Liver (tissue), 9 donors: ENCODE measurements around the gene CHRM1. TPM values are rescaled to one million over a fixed set of nuclear protein-coding genes. Genes with fewer than 3 reads are reported as not detected.
"Not testable (repeated sequence)": the region's sequence is repeated elsewhere in the genome, so short reads cannot be mapped to it uniquely, and the experiment has no call there.

Experiments
- DNase-seq: peaks from one replicate; pipeline ENCODE4 v3.0.0-alpha.2; 2017; ENCODE audit warnings: low spot score
- H3K27ac ChIP-seq, 2 donors: one replicate each; pipeline ENCODE4 v1.7.0; 2013; ENCODE audit warnings: inconsistent platforms in 2 of 2, low read length in 2 of 2, control low read depth in 1 of 2, low read depth in 1 of 2, mild to moderate bottlenecking in 1 of 2
- H3K27me3 ChIP-seq, 4 donors: one replicate each; pipeline versions ENCODE4 v1.6.1 to v1.7.0; 2013; ENCODE audit warnings: low read length in 3 of 4, inconsistent platforms in 1 of 4, mild to moderate bottlenecking in 1 of 4, moderate library complexity in 1 of 4; ENCODE audit not compliant: control insufficient read depth in 4 of 4, insufficient read depth in 4 of 4
- H3K36me3 ChIP-seq, 4 donors: one replicate each; pipeline versions ENCODE4 v1.6.1 to v1.7.0; 2013; ENCODE audit warnings: low read length in 3 of 4, mild to moderate bottlenecking in 3 of 4, low read depth in 1 of 4, moderate library complexity in 1 of 4; ENCODE audit not compliant: control insufficient read depth in 4 of 4, insufficient read depth in 3 of 4
- H3K4me1 ChIP-seq, 4 donors: one replicate each; pipeline versions ENCODE4 v1.6.1 to v1.7.0; 2013; ENCODE audit warnings: low read length in 3 of 4, mild to moderate bottlenecking in 3 of 4, moderate library complexity in 1 of 4; ENCODE audit not compliant: control insufficient read depth in 4 of 4, insufficient read depth in 4 of 4
- H3K4me3 ChIP-seq, 3 donors: one replicate each; pipeline versions ENCODE4 v1.6.1 to v1.7.0; 2013; ENCODE audit warnings: low read length in 3 of 3, control low read depth in 1 of 3, low read depth in 1 of 3, mild to moderate bottlenecking in 1 of 3
- H3K9ac ChIP-seq, 2 donors: one replicate each; pipeline ENCODE4 v1.7.0; 2013; ENCODE audit warnings: low read length in 2 of 2, mild to moderate bottlenecking in 2 of 2, moderate library complexity in 2 of 2, control low read depth in 1 of 2, low read depth in 1 of 2
- H3K9me3 ChIP-seq, 4 donors: one replicate each; pipeline versions ENCODE4 v1.6.1 to v1.7.0; 2013; ENCODE audit warnings: low read length in 3 of 4; ENCODE audit not compliant: control insufficient read depth in 4 of 4
- EGR1 ChIP-seq, 2 donors: IDR thresholded peaks; 2 replicates each; pipeline ENCODE4 v1.6.1; 2016 to 2018; ENCODE audit warnings: antibody characterized with exemption in 2 of 2, low read depth in 2 of 2
- FOXA2 ChIP-seq: IDR thresholded peaks from 2 replicates; pipeline ENCODE4 v1.6.1; 2016; ENCODE audit warnings: antibody characterized with exemption
- GABPA ChIP-seq, 2 donors: IDR thresholded peaks in 1 of 2; conservative IDR thresholded peaks in 1 of 2; 2 replicates each; pipeline ENCODE4 v1.6.1; 2016; ENCODE audit warnings: antibody characterized with exemption in 2 of 2, mild to moderate bottlenecking in 1 of 2, moderate library complexity in 1 of 2
- HNF4G ChIP-seq: IDR thresholded peaks from 2 replicates; pipeline ENCODE4 v1.6.1; 2016; ENCODE audit warnings: antibody characterized with exemption
- JUND ChIP-seq, 2 donors: IDR thresholded peaks; 2 replicates each; pipeline ENCODE4 v1.6.1; 2016; ENCODE audit warnings: antibody characterized with exemption in 2 of 2
- NR2F2 ChIP-seq: IDR thresholded peaks from 2 replicates; pipeline ENCODE4 v1.6.1; 2016; ENCODE audit warnings: antibody characterized with exemption
- RAD21 ChIP-seq, 2 donors: IDR thresholded peaks; 2 replicates each; pipeline ENCODE4 v1.6.1; 2016; ENCODE audit warnings: antibody characterized with exemption in 2 of 2, mild to moderate bottlenecking in 2 of 2
- RXRA ChIP-seq, 2 donors: IDR thresholded peaks; 2 replicates each; pipeline ENCODE4 v1.6.1; 2017 to 2018; ENCODE audit warnings: antibody characterized with exemption in 2 of 2, mild to moderate bottlenecking in 1 of 2
- SP1 ChIP-seq: IDR thresholded peaks from 2 replicates; pipeline ENCODE4 v1.6.1; 2018; ENCODE audit warnings: antibody characterized with exemption, mild to moderate bottlenecking
- TAF1 ChIP-seq: conservative IDR thresholded peaks from 2 replicates; pipeline ENCODE4 v1.6.1; 2016; ENCODE audit warnings: antibody characterized with exemption, mild to moderate bottlenecking
- YY1 ChIP-seq: IDR thresholded peaks from 2 replicates; pipeline ENCODE4 v1.6.1; 2016; ENCODE audit warnings: antibody characterized with exemption, mild to moderate bottlenecking
- whole genome bisulfite sequencing: extraction: QIAGEN DNeasy Blood & Tissue Kit; methylation state at CpG from one replicate; pipeline ENCODE4 v1.1.7; 2013; 5-methylcytosine and 5-hydroxymethylcytosine counted together
- polyA plus RNA-seq, 2 donors: library from polyadenylated mRNA; stranded (reverse) in 1 of 2; unstranded in 1 of 2; fragments of 200-250 nt in 1 of 2; fragments of >200 nt in 1 of 2; fragmentation: Nextera tagmentation in 1 of 2; extraction: Ambion mirVana in 1 of 2; gene quantifications; one replicate each; pipeline versions ENCODE4 v1.2.1 to v1.2.3, GENCODE V29; 2013 to 2015
- total RNA-seq, 2 donors: library from RNA; depleted of rRNA; stranded (reverse); fragments of >200 nt; gene quantifications; one replicate each; pipeline ENCODE4 v1.2.3, GENCODE V29; 2014
- TF ChIP-seq, protein P1 (sequence below): IDR thresholded peaks from 2 replicates; pipeline ENCODE4 v1.6.1; 2016; ENCODE audit warnings: antibody characterized with exemption
- TF ChIP-seq, protein P2 (sequence below): fragments of 150-350 bp; IDR thresholded peaks from 2 replicates; pipeline ENCODE4 v1.5.1; 2017; ENCODE audit warnings: improper control_type of control experiment, low read depth, low read length; ENCODE audit not compliant: missing input control
- TF ChIP-seq, protein P3 (sequence below): IDR thresholded peaks from 2 replicates; pipeline ENCODE4 v1.6.1; 2016; ENCODE audit warnings: antibody characterized with exemption
- TF ChIP-seq, protein P4 (sequence below): IDR thresholded peaks from 2 replicates; pipeline ENCODE4 v1.6.1; 2016; ENCODE audit warnings: antibody characterized with exemption
- donor health status: healthy.
- donor health status: healthy.
- donor health status: healthy.
- donor health status: healthy.
- donor health status: healthy.

Gene CHRM1
- total and polyA plus RNA-seq, 4 donors: not detected

DNA sequence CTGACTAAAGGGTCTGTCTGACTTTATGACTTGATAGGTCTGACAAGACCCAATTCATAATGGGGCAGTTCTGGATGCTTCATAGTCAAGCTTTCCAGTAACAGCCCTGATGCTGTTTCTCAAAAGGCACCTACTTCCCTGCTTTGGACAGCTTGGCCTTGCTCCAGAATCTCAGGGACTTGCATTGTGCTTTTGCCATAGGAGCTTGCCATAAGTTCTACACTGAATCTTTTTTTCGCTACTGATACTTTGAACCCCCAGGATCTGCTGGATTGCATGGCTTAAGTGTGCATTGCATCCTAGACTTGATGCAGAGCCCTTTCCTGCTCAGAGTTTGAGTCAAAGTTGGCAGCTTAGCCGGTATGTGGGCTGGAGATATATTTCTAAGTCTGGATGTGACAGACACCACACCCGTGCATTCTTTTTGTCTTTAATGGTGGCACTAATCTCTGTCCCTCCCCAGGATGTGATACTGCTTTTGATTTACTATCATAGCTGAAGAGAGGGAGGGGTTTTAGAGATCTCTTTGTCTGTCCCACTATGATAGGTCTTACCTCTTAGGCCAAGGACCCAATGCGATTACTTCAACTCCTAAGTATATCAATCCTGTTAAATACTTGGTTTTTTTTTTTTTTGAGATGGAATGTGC lies 57.4 kb downstream of the CHRM1 start:
- H3K4me1 ChIP-seq: no peaks in the 10 kb centered on the region
- WGBS: 86% methylated on average over 4 of the region's 4 CpGs
- DNase-seq: no peak
- H3K27ac ChIP-seq: no peak overlapping the region
- no peaks in the 10 kb centered on the region for H3K9me3 ChIP-seq
- H3K36me3 ChIP-seq: no peaks in the 10 kb centered on the region
- TF ChIP-seq FOXA2 (no peak), TAF1 (no peak), HNF4G (no peak), RXRA (IDR thresholded peaks at IDR 0.05) (no peak), RAD21 (IDR thresholded peaks at IDR 0.05) (no peak), NR2F2 (no peak)
- TF ChIP-seq, protein P1, sequence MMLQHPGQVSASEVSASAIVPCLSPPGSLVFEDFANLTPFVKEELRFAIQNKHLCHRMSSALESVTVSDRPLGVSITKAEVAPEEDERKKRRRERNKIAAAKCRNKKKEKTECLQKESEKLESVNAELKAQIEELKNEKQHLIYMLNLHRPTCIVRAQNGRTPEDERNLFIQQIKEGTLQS: no peak
- TF ChIP-seq, protein P2, sequence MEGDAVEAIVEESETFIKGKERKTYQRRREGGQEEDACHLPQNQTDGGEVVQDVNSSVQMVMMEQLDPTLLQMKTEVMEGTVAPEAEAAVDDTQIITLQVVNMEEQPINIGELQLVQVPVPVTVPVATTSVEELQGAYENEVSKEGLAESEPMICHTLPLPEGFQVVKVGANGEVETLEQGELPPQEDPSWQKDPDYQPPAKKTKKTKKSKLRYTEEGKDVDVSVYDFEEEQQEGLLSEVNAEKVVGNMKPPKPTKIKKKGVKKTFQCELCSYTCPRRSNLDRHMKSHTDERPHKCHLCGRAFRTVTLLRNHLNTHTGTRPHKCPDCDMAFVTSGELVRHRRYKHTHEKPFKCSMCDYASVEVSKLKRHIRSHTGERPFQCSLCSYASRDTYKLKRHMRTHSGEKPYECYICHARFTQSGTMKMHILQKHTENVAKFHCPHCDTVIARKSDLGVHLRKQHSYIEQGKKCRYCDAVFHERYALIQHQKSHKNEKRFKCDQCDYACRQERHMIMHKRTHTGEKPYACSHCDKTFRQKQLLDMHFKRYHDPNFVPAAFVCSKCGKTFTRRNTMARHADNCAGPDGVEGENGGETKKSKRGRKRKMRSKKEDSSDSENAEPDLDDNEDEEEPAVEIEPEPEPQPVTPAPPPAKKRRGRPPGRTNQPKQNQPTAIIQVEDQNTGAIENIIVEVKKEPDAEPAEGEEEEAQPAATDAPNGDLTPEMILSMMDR: no peak
- TF ChIP-seq, protein P3, sequence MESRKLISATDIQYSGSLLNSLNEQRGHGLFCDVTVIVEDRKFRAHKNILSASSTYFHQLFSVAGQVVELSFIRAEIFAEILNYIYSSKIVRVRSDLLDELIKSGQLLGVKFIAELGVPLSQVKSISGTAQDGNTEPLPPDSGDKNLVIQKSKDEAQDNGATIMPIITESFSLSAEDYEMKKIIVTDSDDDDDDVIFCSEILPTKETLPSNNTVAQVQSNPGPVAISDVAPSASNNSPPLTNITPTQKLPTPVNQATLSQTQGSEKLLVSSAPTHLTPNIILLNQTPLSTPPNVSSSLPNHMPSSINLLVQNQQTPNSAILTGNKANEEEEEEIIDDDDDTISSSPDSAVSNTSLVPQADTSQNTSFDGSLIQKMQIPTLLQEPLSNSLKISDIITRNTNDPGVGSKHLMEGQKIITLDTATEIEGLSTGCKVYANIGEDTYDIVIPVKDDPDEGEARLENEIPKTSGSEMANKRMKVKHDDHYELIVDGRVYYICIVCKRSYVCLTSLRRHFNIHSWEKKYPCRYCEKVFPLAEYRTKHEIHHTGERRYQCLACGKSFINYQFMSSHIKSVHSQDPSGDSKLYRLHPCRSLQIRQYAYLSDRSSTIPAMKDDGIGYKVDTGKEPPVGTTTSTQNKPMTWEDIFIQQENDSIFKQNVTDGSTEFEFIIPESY: no peak
- H3K4me3 ChIP-seq: no peak overlapping the region
- no peaks in the 10 kb centered on the region for H3K27me3 ChIP-seq
- H3K9ac ChIP-seq: no peak overlapping the region

DNA sequence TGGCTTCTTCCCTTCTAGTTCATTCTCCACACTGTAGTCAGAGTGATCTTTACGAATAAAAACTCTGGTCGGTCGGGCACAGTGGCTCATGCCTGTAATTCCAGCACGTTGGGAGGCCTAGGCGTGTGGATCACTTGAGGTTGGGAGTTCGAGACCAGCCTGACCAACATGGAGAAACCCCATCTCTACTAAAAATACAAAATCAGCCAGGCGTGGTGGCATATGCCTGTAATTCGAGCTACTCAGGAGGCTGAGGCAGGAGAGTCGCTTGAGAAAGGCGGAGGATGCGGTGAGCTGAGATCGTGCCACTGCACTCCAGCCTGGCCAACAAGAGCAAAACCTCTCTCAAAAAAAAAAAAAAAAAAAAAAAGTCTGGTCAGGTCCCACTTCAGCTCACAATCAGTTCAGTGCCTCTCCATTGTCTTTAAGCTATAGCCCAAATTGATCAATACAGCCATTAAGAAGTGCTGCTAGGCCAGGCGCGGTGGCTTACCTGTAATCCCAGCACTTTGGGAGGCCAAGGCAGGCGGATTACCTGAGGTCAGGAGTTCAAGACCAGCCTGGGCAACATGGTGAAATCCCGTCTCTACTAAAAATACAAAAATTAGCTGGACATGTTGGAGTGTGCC lies 59.5 kb downstream of the CHRM1 start:
- 95% methylated on average over 16 of the region's 16 CpGs for WGBS
- H3K4me3 ChIP-seq, H3K9ac ChIP-seq, H3K27ac ChIP-seq, H3K9me3 ChIP-seq, H3K27me3 ChIP-seq, H3K36me3 ChIP-seq, H3K4me1 ChIP-seq, DNase-seq: not testable (repeated sequence)

DNA sequence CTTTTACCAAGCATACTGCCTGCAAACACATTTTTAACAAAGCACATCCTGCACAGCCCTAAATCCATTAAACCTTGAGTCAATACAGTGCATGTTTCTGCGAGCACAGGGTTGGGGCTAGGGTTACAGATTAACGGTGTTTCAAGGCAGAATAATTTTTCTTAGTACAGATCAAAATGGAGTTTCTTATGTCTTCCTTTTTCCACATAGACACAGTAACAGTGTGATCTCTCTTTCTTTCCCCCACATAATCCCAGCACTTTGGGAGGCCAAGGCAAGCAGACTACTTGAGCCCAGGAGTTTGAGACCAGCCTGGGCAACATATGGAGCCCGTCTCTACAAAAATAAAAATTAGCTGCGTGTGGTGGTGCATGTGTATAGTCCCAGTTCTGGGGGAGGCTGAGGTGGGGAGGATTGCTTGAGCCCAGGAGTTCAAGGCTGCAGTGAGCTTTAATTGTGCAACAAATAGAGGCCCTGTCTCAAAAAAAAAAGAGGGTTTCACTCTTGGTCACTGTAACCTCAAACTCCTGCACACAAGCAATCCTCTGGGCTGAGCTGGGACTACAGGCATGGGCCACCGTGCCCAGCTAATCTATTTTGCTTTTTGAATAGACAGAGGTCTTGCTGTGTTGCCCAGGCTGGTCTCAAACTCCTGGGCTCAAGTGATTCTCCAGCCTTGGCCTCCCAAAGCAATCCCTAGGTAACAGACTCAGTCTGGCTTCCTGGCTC lies 60.2 kb downstream of the CHRM1 start:
- H3K27me3 ChIP-seq: no peaks in the 10 kb centered on the region
- H3K4me1 ChIP-seq: peaks cover 0 to 7% (median 5%) of the 10 kb centered on the region in 4 donors
- WGBS: 79% methylated on average over 5 of the region's 5 CpGs
- no peak for DNase-seq
- no peaks in the 10 kb centered on the region for H3K36me3 ChIP-seq
- H3K9ac ChIP-seq: no peak overlapping the region
- no peaks in the 10 kb centered on the region for H3K9me3 ChIP-seq
- H3K27ac ChIP-seq: no peak overlapping the region
- no peak overlapping the region for H3K4me3 ChIP-seq
- TF ChIP-seq RXRA (IDR thresholded peaks at IDR 0.05) (no peak), HNF4G (no peak), YY1 (no peak), EGR1 (IDR thresholded peaks at IDR 0.05; ENCODE audit: low read depth in 2 of 2) (no peak), FOXA2 (no peak), JUND (IDR thresholded peaks at IDR 0.05) (no peak), SP1 (no peak), TAF1 (no peak), GABPA (IDR thresholded peaks at IDR 0.05 in 1 of 2, conservative IDR thresholded peaks at IDR 0.05 in 1 of 2) (no peak), NR2F2 (no peak)
- TF ChIP-seq, protein P1: no peak
- TF ChIP-seq, protein P2: no peak
- TF ChIP-seq, protein P3: no peak
- TF ChIP-seq, protein P4, sequence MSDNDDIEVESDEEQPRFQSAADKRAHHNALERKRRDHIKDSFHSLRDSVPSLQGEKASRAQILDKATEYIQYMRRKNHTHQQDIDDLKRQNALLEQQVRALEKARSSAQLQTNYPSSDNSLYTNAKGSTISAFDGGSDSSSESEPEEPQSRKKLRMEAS: no peak
